T-helper 1 cell (primary cell): ENCODE results near the gene PLA2G6.

Source experiments
- DNase-seq, 5 donors: peaks; one replicate each; pipeline ENCODE4 v3.0.0-alpha.2; 2012 to 2020
- total RNA-seq, 4 donors: gene quantifications; one replicate each; lab custom pipeline; 2026; lab: John Stamatoyannopoulos, UW

PLA2G6 gene, protein sequence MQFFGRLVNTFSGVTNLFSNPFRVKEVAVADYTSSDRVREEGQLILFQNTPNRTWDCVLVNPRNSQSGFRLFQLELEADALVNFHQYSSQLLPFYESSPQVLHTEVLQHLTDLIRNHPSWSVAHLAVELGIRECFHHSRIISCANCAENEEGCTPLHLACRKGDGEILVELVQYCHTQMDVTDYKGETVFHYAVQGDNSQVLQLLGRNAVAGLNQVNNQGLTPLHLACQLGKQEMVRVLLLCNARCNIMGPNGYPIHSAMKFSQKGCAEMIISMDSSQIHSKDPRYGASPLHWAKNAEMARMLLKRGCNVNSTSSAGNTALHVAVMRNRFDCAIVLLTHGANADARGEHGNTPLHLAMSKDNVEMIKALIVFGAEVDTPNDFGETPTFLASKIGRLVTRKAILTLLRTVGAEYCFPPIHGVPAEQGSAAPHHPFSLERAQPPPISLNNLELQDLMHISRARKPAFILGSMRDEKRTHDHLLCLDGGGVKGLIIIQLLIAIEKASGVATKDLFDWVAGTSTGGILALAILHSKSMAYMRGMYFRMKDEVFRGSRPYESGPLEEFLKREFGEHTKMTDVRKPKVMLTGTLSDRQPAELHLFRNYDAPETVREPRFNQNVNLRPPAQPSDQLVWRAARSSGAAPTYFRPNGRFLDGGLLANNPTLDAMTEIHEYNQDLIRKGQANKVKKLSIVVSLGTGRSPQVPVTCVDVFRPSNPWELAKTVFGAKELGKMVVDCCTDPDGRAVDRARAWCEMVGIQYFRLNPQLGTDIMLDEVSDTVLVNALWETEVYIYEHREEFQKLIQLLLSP
- total RNA-seq = 37.3 to 62.1 (median 53.7) reads per million in 4 donors

- peak; percentile 88 to 99 (median 92) for DNase-seq
Observed at GRCh38 chr22:38181453-38182200, at the start of gene PLA2G6. Gene PLA2G6, minus strand, starts transcription at chr22:38181830. Its CDS starts 12,404 bp downstream, at chr22:38169426.

- DNase-seq = no peak
Observed at GRCh38 chr22:38230916-38231315, 49.3 kb upstream of the PLA2G6 start.

DNA sequence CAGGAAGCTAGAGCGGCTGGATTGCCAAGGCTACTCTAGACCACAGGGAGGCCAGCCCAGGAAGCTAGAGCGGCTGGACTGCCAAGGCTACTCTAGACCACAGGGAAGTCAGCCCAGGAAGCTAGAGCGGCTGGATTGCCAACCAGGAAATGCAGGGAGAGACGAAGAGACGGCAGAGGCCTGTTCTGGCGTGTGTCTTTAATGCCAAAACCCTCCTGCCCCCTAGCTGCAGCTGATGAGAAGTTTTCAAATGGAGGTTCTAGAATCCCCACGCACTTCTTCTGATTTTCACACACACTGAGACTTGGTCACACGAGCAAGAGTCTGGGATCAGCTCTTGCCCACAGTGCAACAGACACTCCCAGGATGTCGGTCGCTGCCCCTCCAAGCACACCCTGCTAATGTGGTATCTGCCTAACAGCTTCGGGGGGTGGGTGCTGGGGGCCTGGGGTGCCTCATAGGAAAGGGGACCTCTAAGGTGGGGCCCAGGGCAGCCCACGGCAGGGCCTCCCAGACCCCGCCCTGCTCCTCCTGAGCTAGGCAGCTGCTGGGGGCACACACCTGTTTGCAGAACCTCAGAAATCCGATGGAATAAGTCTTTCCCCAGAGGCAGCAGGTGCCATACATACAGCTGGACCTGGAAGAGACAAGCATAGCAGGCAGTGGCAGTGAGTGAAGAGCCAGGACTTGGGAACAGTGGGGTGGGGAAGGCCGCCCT lies 48.6 kb upstream of the PLA2G6 start:
- peak in 3 of 5 donors; percentile 21 to 32 (median 24) for DNase-seq

- no peak for DNase-seq
Observed at GRCh38 chr22:38228873-38229740, 47.5 kb upstream of the PLA2G6 start.

GRCh38 chr22:38228326-38228872 lies 46.8 kb upstream of the PLA2G6 start:
- no peak for DNase-seq

DNA sequence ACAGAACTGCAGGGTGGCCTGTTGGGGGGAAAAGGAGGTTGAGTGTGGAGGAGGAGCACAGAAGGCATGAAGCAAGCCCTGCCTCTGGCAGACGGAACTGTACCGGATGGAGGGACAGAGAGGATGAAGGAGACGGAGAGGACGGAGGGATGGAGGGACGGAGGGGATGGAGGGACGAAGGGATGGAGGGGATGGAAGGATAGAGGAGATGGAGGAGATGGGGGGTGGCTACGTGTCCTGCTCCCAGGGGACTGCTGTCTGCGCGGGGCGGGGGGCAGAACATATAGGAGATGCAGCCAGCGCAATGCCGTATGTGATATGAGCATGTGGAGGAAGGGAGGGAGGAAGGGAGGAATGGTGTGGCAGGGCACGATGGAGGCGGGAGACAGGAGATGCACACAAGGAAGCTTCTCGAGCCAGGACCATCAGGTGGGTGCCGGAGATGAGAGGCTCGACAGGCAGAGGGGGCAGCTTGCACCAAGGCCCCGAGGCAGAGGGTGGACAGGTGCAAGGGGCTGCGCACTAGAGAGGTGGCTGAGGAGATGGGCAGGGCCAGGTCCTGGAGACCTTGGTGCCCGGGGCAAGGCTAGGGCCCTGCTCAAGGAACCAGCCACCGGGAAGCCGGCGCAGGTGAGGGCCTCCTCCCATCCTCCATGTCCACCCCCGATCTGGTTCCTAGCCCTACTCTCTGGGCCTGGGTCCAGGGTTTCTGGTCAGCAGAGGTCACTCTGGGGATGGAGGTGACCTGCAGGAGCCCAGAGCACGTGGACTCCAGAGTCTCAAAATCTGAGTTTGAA lies 45.4 kb upstream of the PLA2G6 start:
- no peak for DNase-seq

GRCh38 chr22:38223289-38223960 lies 41.8 kb upstream of the PLA2G6 start:
- DNase-seq = no peak

- no peak for DNase-seq
Observed at GRCh38 chr22:38222797-38223119, 41.1 kb upstream of the PLA2G6 start.

GRCh38 chr22:38221908-38222796 lies 40.5 kb upstream of the PLA2G6 start:
- DNase-seq = no peak

DNA sequence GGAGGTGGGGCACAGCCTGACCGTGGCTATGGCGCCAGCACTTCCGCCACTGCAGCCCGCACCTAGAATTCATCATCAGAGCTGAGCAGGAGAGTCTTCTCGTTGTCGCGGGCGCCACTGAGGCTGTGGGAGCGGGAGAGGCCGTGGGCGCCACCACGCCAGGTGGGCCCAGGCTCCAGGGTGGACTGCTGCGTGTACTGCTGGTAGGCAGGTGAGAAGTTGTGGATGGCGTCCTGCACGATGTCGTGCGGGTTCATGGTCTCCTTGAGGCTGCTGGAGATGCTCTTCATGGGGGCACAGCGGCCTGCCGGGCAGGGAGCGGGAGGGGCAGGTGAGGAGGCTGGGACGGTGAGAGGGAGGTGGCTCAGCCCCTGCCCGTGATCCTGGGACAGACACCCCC lies 39.8 kb upstream of the PLA2G6 start:
- no peak for DNase-seq

- no peak for DNase-seq
Observed at GRCh38 chr22:38220653-38221386, 39.2 kb upstream of the PLA2G6 start.

GRCh38 chr22:38220163-38220562 lies 38.5 kb upstream of the PLA2G6 start:
- DNase-seq = no peak

- no peak for DNase-seq
Observed at GRCh38 chr22:38219632-38220031, 38.0 kb upstream of the PLA2G6 start.

GRCh38 chr22:38218661-38219622 lies 37.3 kb upstream of the PLA2G6 start:
- peak; percentile 25 to 59 (median 45) for DNase-seq

DNA sequence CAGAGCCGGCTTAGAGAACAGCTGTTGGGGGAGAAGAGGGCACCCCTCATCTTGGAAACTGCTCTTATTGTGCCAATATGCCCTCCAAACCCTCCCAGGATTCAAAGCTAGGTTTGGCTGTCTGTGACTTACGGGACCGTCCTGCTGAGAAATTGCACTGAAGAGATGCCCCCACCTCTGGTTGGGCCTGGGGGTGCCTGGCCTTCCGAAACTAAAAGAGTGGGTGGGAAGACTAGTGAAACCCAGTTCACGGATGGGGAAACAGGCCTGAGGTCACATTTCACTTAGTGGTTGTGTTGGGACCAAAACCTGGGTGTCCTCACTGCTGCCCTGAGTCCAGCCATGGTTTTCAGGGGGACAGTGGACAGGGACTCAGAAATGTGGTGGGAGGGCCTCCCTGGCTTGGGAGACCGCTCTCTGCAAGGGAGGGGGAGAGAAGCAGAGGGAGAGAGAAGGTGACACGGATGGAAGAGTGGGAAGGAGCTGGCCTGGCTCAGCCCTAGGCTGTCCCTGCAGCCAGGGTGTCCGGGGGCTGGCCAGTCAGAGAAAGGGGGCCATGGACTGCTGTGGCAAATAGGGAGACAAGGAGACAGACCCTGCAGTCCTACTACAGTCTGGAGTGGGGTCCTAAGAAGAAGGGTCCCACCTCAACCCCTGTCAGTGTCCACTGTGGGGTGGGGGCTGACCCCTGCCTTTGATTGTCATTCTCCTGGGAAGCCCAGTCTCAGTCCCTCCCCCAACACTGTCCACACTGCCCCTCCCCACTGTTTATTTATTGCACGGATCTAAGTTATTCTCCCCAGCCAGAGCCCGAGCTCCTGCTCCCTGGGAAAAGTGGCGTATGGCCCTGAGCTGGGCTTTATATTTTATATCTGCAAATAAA lies 33.8 kb upstream of the PLA2G6 start:
- no peak for DNase-seq
